H9 (cell line): ENCODE data around the gene TEX2. TPM values are rescaled to one million over a fixed set of nuclear protein-coding genes. Genes with fewer than 3 reads are reported as not detected.

Experiments
- DNase-seq: peaks from one replicate; pipeline ENCODE4 v3.0.0-alpha.2; 2017
- H2AFZ ChIP-seq: one replicate; pipeline ENCODE4 v1.6.1; 2013; ENCODE audit warnings: mild to moderate bottlenecking, low read length, control low read depth, moderate library complexity
- H2AK5ac ChIP-seq: 2 replicates; pipeline ENCODE4 v1.6.1; 2013; ENCODE audit warnings: low read length, control low read depth, mixed read lengths; ENCODE audit not compliant: insufficient read length
- H2BK120ac ChIP-seq: one replicate; pipeline ENCODE4 v1.6.1; 2013; ENCODE audit warnings: low read depth, mild to moderate bottlenecking, low read length, control low read depth, inconsistent platforms; ENCODE audit not compliant: poor library complexity, severe bottlenecking
- H2BK12ac ChIP-seq: 2 replicates; pipeline ENCODE4 v1.6.1; 2013; ENCODE audit warnings: low read length, control low read depth, mixed read lengths, low read depth; ENCODE audit not compliant: insufficient read length
- H2BK15ac ChIP-seq: 2 replicates; pipeline ENCODE4 v1.6.1; 2013; ENCODE audit warnings: low read depth, low read length, control low read depth
- H2BK20ac ChIP-seq: one replicate; pipeline ENCODE4 v1.6.1; 2013; ENCODE audit warnings: low read depth, mild to moderate bottlenecking, low read length, control low read depth, inconsistent platforms; ENCODE audit not compliant: poor library complexity, severe bottlenecking
- H2BK5ac ChIP-seq: 2 replicates; pipeline ENCODE4 v1.6.1; 2013; ENCODE audit warnings: low read length, control low read depth, mixed read lengths; ENCODE audit not compliant: insufficient read length
- H3K14ac ChIP-seq: 2 replicates; pipeline ENCODE4 v1.6.1; 2013; ENCODE audit warnings: low read length, control low read depth; ENCODE audit not compliant: insufficient read depth
- H3K18ac ChIP-seq: 2 replicates; pipeline ENCODE4 v1.6.1; 2013; ENCODE audit warnings: low read depth, mild to moderate bottlenecking, mixed read lengths, low read length, control low read depth; ENCODE audit not compliant: insufficient read length
- H3K23ac ChIP-seq: 2 replicates; pipeline ENCODE4 v1.6.1; 2013; ENCODE audit warnings: low read length, control low read depth, mixed read lengths, low read depth; ENCODE audit not compliant: insufficient read length
- H3K23me2 ChIP-seq: 2 replicates; pipeline ENCODE4 v1.6.1; 2013; ENCODE audit warnings: low read depth, mild to moderate bottlenecking, mixed read lengths, low read length, control low read depth; ENCODE audit not compliant: insufficient read length, poor library complexity, severe bottlenecking
- H3K27ac ChIP-seq: 2 replicates; pipeline ENCODE4 v1.5.1; 2013; ENCODE audit warnings: low read length, control low read depth, mixed read lengths, low read depth; ENCODE audit not compliant: insufficient read length
- H3K27me3 ChIP-seq: 2 replicates; pipeline ENCODE4 v1.6.1; 2013; ENCODE audit warnings: low read length, control low read depth, inconsistent platforms; ENCODE audit not compliant: insufficient read depth
- H3K4ac ChIP-seq: 2 replicates; pipeline ENCODE4 v1.6.1; 2013; ENCODE audit warnings: low read depth, mild to moderate bottlenecking, control low read depth, inconsistent platforms, low read length, moderate library complexity
- H3K4me1 ChIP-seq: 2 replicates; pipeline ENCODE4 v1.6.1; 2013; ENCODE audit warnings: low read length, control low read depth, inconsistent platforms; ENCODE audit not compliant: insufficient read depth
- H3K4me2 ChIP-seq: 2 replicates; pipeline ENCODE4 v1.6.1; 2013; ENCODE audit warnings: low read length, control low read depth, mixed read lengths; ENCODE audit not compliant: insufficient read length, insufficient read depth
- H3K56ac ChIP-seq: 2 replicates; pipeline ENCODE4 v1.6.1; 2013; ENCODE audit warnings: low read depth, mild to moderate bottlenecking, mixed read lengths, low read length, control low read depth; ENCODE audit not compliant: insufficient read length
- H3K79me1 ChIP-seq: 2 replicates; pipeline ENCODE4 v1.6.1; 2013; ENCODE audit warnings: low read depth, mild to moderate bottlenecking, moderate library complexity, low read length, control low read depth, inconsistent platforms; ENCODE audit not compliant: insufficient read depth, poor library complexity, severe bottlenecking
- H3K79me2 ChIP-seq: 2 replicates; pipeline ENCODE4 v1.6.1; 2013; ENCODE audit warnings: low read length, control low read depth, inconsistent platforms; ENCODE audit not compliant: insufficient read depth
- H3K9ac ChIP-seq: 2 replicates; pipeline ENCODE4 v1.6.1; 2013; ENCODE audit warnings: low read length, control low read depth, mixed read lengths; ENCODE audit not compliant: insufficient read length; ENCODE audit errors: extremely low read depth
- H3K9me3 ChIP-seq: one replicate; pipeline ENCODE4 v1.6.1; 2013; ENCODE audit warnings: low read depth, low read length, inconsistent platforms; ENCODE audit not compliant: control insufficient read depth
- H3T11ph ChIP-seq: one replicate; pipeline ENCODE4 v1.6.1; 2013; ENCODE audit warnings: mild to moderate bottlenecking, low read length, control low read depth, inconsistent platforms
- H4K20me1 ChIP-seq: one replicate; pipeline ENCODE4 v1.6.1; 2013; ENCODE audit not compliant: control insufficient read depth, insufficient read length, insufficient read depth
- H4K5ac ChIP-seq: 2 replicates; pipeline ENCODE4 v1.6.1; 2013; ENCODE audit warnings: low read depth, mild to moderate bottlenecking, mixed read lengths, low read length, control low read depth; ENCODE audit not compliant: insufficient read length
- H4K8ac ChIP-seq: replicated peaks from 2 replicates; pipeline ENCODE4 v1.6.1; 2013; ENCODE audit warnings: low read length, control low read depth, mixed read lengths, low read depth; ENCODE audit not compliant: insufficient read length
- H4K91ac ChIP-seq: 2 replicates; pipeline ENCODE4 v1.6.1; 2013; ENCODE audit warnings: low read depth, mild to moderate bottlenecking, moderate library complexity, mixed read lengths, low read length, control low read depth; ENCODE audit not compliant: insufficient read length
- H3K27ac Mint-ChIP-seq, 3 experiments: 2 replicates in 2 of 3; 3 replicates in 1 of 3; pipeline ENCODE4 v1.8.0; 2020 to 2021; ENCODE audit warnings: mixed read lengths in 3 of 3, mild to moderate bottlenecking in 1 of 3, moderate library complexity in 1 of 3
- H3K27me3 Mint-ChIP-seq: 2 replicates; pipeline ENCODE4 v1.8.0; 2021; ENCODE audit warnings: low read depth, mild to moderate bottlenecking, moderate library complexity, mixed read lengths
- H3K36me3 Mint-ChIP-seq, 3 experiments: 2 replicates in 2 of 3; 3 replicates in 1 of 3; pipeline ENCODE4 v1.8.0; 2020 to 2021; ENCODE audit warnings: low read depth in 3 of 3, mixed read lengths in 3 of 3; ENCODE audit not compliant: insufficient read depth in 1 of 3
- H3K4me1 Mint-ChIP-seq, 2 experiments: 2 replicates each; pipeline ENCODE4 v1.8.0; 2020; ENCODE audit warnings: mixed read lengths in 2 of 2
- H3K4me3 Mint-ChIP-seq, 2 experiments: 2 replicates in 1 of 2; 3 replicates in 1 of 2; pipeline ENCODE4 v1.8.0; 2020 to 2021; ENCODE audit warnings: mild to moderate bottlenecking in 2 of 2, mixed read lengths in 2 of 2, moderate library complexity in 1 of 2
- H3K9me3 Mint-ChIP-seq, 2 experiments: 2 replicates in 1 of 2; 3 replicates in 1 of 2; pipeline ENCODE4 v1.8.0; 2020; ENCODE audit warnings: mild to moderate bottlenecking in 2 of 2, mixed read lengths in 2 of 2, moderate library complexity in 1 of 2
- CTCF ChIP-seq: fragments of 200-600 bp; sonication (generic); conservative IDR thresholded peaks from 3 replicates; pipeline ENCODE4 v1.8.0; 2021; ENCODE audit warnings: antibody characterized with exemption, mild to moderate bottlenecking
- WGBS: extraction: QIAGEN DNeasy Blood & Tissue Kit; methylation state at CpG from one replicate; pipeline ENCODE4 v1.1.7; 2013; ENCODE audit warnings: missing lambda C conversion rate, low lambda C conversion rate, mixed read lengths; ENCODE audit not compliant: insufficient read length; ENCODE audit errors: extremely low coverage; 5-methylcytosine and 5-hydroxymethylcytosine counted together
- total RNA-seq: library from RNA; stranded (reverse); gene quantifications from 2 replicates; pipeline ENCODE4 v1.2.1, GENCODE V29; 2021

The TEX2 gene
- total RNA-seq, 1 experiment from 2014 or later: 12.2 TPM

- H2BK120ac ChIP-seq: no peak overlapping the region
- no peak overlapping the region for H3K9ac ChIP-seq
- no peaks in the 10 kb centered on the region for H3K9me3 ChIP-seq
- H2AK5ac ChIP-seq: no peak overlapping the region
- Mint-ChIP-seq H3K4me3 (no peak overlapping the region), H3K36me3 (no peaks in the 10 kb centered on the region; a peak in 1 of 7 replicates), H3K27me3 (no peaks in the 10 kb centered on the region), H3K9me3 (no peaks in the 10 kb centered on the region), H3K27ac (no peak overlapping the region), H3K4me1 (peaks cover 10 to 13% of the 10 kb centered on the region in 2 experiments)
- no peak overlapping the region for H3K27ac ChIP-seq
- H3K4me1 ChIP-seq: peaks cover 3% of the 10 kb centered on the region; the same call in 1 of the 2 replicates
- H3K56ac ChIP-seq: no peak overlapping the region
- no peaks in the 10 kb centered on the region for H3K27me3 ChIP-seq
- H3K79me2 ChIP-seq: no peaks in the 10 kb centered on the region
- no peaks in the 10 kb centered on the region for H4K20me1 ChIP-seq
- no peaks in the 10 kb centered on the region for H3K23me2 ChIP-seq
- H2BK5ac ChIP-seq: no peak overlapping the region
- H3K23ac ChIP-seq: no peak overlapping the region
- no peak overlapping the region for H4K91ac ChIP-seq
- WGBS: no CpG with 5 or more reads among the region's 8 CpGs
- no peak overlapping the region for H2BK20ac ChIP-seq
- no peak for TF ChIP-seq CTCF
- H3K4ac ChIP-seq: no peak overlapping the region
- H4K8ac ChIP-seq: no peak overlapping the region
- no peak overlapping the region for H2BK12ac ChIP-seq
- no peak overlapping the region for H3K14ac ChIP-seq
- no peak overlapping the region for H4K5ac ChIP-seq
- no peak overlapping the region for H3K18ac ChIP-seq
- no peak overlapping the region for H2BK15ac ChIP-seq
- no peak overlapping the region for H2AFZ ChIP-seq
- no peak overlapping the region for H3K4me2 ChIP-seq
- no peak for DNase-seq
- H3K79me1 ChIP-seq: no peaks in the 10 kb centered on the region
- H3T11ph ChIP-seq: no peak overlapping the region
These were observed 33.0 kb downstream of the TEX2 start for GRCh38 chr17:64229815-64230728.
